GM12892 (cell line): Measurements from ENCODE around the gene DTNB.

ENCODE experiments used
- POLR2A ChIP-seq: IDR thresholded peaks from 2 replicates; pipeline ENCODE4 v1.6.1; 2011; ENCODE audit warnings: low read depth, low read length, control low read depth
- POLR2AphosphoS5 ChIP-seq: IDR thresholded peaks from 2 replicates; pipeline ENCODE4 v1.6.1; 2011; ENCODE audit warnings: low read depth, low read length, control low read depth

DNA sequence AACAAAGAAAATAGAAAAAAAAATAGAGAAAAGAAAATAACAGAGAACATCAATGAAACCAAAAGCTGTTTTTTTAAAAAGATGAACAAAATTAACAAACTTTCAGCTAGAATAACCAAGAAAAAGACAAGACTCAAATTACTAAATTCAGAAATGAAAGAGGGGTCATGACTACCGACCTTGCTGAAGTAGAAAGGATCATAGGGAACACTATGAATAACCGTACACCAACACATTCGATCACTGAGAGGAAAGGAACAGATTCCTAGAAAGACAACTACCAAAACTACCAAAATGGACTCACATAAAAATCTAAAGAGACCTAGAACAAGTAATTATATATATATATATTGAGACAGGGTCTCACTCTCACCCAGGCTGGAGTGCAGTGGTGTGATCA lies 37.4 kb upstream of the DTNB start:
- no peak for TF ChIP-seq POLR2AphosphoS5
- no peak for TF ChIP-seq POLR2A
